ENCODE data around the gene PRKCZ. TPM values are rescaled to one million over a fixed set of nuclear protein-coding genes. Genes with fewer than 3 reads are reported as not detected.

PRKCZ gene
- total and polyA plus RNA-seq, 9 of the 15 experiments (the other 6 are each of a cell fraction or from before 2014, with no cell fraction given): 0.07 to 3.1 (median 1.3) TPM

GRCh38 chr1:2227346-2228156 is 177.3 kb downstream of the PRKCZ start (continued):
- TF ChIP-seq ZBTB40 (IDR thresholded peaks at IDR 0.05) (peak; percentile 73), ZBTB40 (CRISPR knock-in tag; IDR thresholded peaks at IDR 0.05) (no peak), CCAR2 (IDR thresholded peaks at IDR 0.05; ENCODE audit: low read depth, low read length) (no peak), IRF1 (CRISPR knock-in tag; IDR thresholded peaks at IDR 0.05; ENCODE audit: borderline replicate concordance) (no peak), PHB (CRISPR knock-in tag; IDR thresholded peaks at IDR 0.05) (no peak; the same call in 1 of the 2 replicates), POLR3A (IDR thresholded peaks at IDR 0.05; ENCODE audit: borderline replicate concordance, extremely low read depth, insufficient read depth, insufficient read length) (no peak), RFX7 (CRISPR knock-in tag; IDR thresholded peaks at IDR 0.05) (no peak), HDGF (IDR thresholded peaks at IDR 0.05) (no peak), HMBOX1 (IDR thresholded peaks at IDR 0.05) (no peak), BACH1 (tag; IDR thresholded peaks at IDR 0.05) (no peak), DPF2 (IDR thresholded peaks at IDR 0.05) (no peak), ZNF398 (CRISPR knock-in tag; IDR thresholded peaks at IDR 0.05) (no peak), POLR2AphosphoS2 (IDR thresholded peaks at IDR 0.05; ENCODE audit: low read length) (no peak), HEY1 (CRISPR knock-in tag; IDR thresholded peaks at IDR 0.05; ENCODE audit: borderline replicate concordance) (no peak)
